K562 (cell line): Measurements from ENCODE around the gene MLF1. TPM values are rescaled to one million over a fixed set of nuclear protein-coding genes. Genes with fewer than 3 reads are reported as not detected.

ENCODE experiments used
- CTCF ChIP-seq, 3 experiments: IDR thresholded peaks in 2 of 3; conservative IDR thresholded peaks in 1 of 3; 2 replicates each; pipeline ENCODE4 v1.5.1; 2011 to 2012; ENCODE audit warnings: low read length in 3 of 3, mild to moderate bottlenecking in 3 of 3, control low read depth in 2 of 3, improper control_type of control experiment in 1 of 3, inconsistent platforms in 1 of 3, low read depth in 1 of 3, mixed read lengths in 1 of 3, moderate library complexity in 1 of 3; ENCODE audit not compliant: insufficient read depth in 2 of 3
- HLTF ChIP-seq: fragments of 450-650 bp; IDR thresholded peaks from 2 replicates; pipeline ENCODE4 v1.6.1; 2016
- PHB2 ChIP-seq: fragments of 450-650 bp; IDR thresholded peaks from 2 replicates; pipeline ENCODE4 v1.6.1; 2017; ENCODE audit warnings: low read depth
- RBM34 ChIP-seq: fragments of 200-400 bp; formaldehyde crosslinking; IDR thresholded peaks from 2 replicates; pipeline ENCODE4 v1.6.1; 2018; ENCODE audit warnings: low read length, borderline replicate concordance; ENCODE audit not compliant: insufficient read depth
- ZMIZ1 ChIP-seq, 2 experiments: fragments of 150-350 bp in 1 of 2; IDR thresholded peaks; 2 replicates each; pipeline ENCODE4 v1.6.1; 2012 to 2016; ENCODE audit warnings: low read depth in 2 of 2, low read length in 2 of 2, mild to moderate bottlenecking in 1 of 2, moderate library complexity in 1 of 2
- ZNF318 ChIP-seq, 2 experiments: fragments of 450-650 bp; IDR thresholded peaks; 2 replicates each; pipeline ENCODE4 v1.6.1; 2016; ENCODE audit warnings: mild to moderate bottlenecking in 2 of 2, borderline replicate concordance in 1 of 2, low read depth in 1 of 2, moderate library complexity in 1 of 2
- polyA plus RNA-seq, 8 experiments: library from polyadenylated mRNA; depleted of rRNA in 4 of 8; stranded (reverse) in 5 of 8; unstranded in 3 of 8; fragments of >200 nt; fragmentation: Nextera tagmentation in 2 of 8; fragmentation: Illumina TruSeq in 1 of 8; extraction: Ambion mirVana in 2 of 8; extraction: Trizol in 1 of 8; gene quantifications; 2 replicates each; pipeline versions ENCODE4 v1.2.1 to v1.2.3, GENCODE V29; 2011 to 2014; ENCODE audit warnings: inconsistent platforms in 1 of 8, missing spikeins in 1 of 8
- total RNA-seq, 7 experiments: library from RNA; depleted of rRNA in 6 of 7; stranded (reverse); fragments of >200 nt in 6 of 7; fragmentation: Illumina TruSeq in 2 of 7; extraction: Trizol in 2 of 7; gene quantifications; 2 replicates each; pipeline versions ENCODE4 v1.2.1 to v1.2.3, GENCODE V29; 2011 to 2021; ENCODE audit warnings: low replicate concordance in 1 of 7

The MLF1 gene
- total and polyA plus RNA-seq, 9 of the 15 experiments (the other 6 are each of a cell fraction or from before 2014, with no cell fraction given), result 20.4 to 71.0 (median 27.1) TPM

- no peak for TF ChIP-seq ZMIZ1 (IDR thresholded peaks at IDR 0.05; ENCODE audit: low read depth in 2 of 2, low read length in 2 of 2)
- no peak for TF ChIP-seq ZNF318 (IDR thresholded peaks at IDR 0.05; ENCODE audit: borderline replicate concordance in 1 of 2, low read depth in 1 of 2)
- no peak for TF ChIP-seq HLTF
- TF ChIP-seq RBM34, result no peak
- no peak for TF ChIP-seq PHB2
- TF ChIP-seq CTCF (IDR thresholded peaks at IDR 0.05 in 2 of 3, conservative IDR thresholded peaks at IDR 0.05 in 1 of 3; ENCODE audit: insufficient read depth in 2 of 3, low read depth in 1 of 3, low read length in 3 of 3), result no peak
- TF ChIP-seq, all 486 proteins: peak for 0
Observed at GRCh38 chr3:158548691-158549090, 22.3 kb upstream of the MLF1 start (continued).
